Neural crest cell (in vitro differentiated cells): Measurements from ENCODE around the gene GPR82. TPM values are rescaled to one million over a fixed set of nuclear protein-coding genes. Genes with fewer than 3 reads are reported as not detected.
"Not testable (repeated sequence)": the region's sequence is repeated elsewhere in the genome, so short reads cannot be mapped to it uniquely, and the experiment has no call there.

Source experiments
- DNase-seq: peaks from one replicate; pipeline ENCODE4 v3.0.0; 2021; ENCODE audit warnings: low read depth, mixed read lengths, low spot score
- H3K27ac Mint-ChIP-seq: one replicate; pipeline ENCODE4 v1.8.0; 2021; ENCODE audit warnings: mild to moderate bottlenecking, mixed read lengths; ENCODE audit not compliant: unreplicated experiment
- H3K27me3 Mint-ChIP-seq: 2 replicates; pipeline ENCODE4 v1.8.0; 2021; ENCODE audit warnings: low read depth, mild to moderate bottlenecking, mixed read lengths
- H3K36me3 Mint-ChIP-seq: 2 replicates; pipeline ENCODE4 v1.8.0; 2021; ENCODE audit warnings: low read depth, mild to moderate bottlenecking, mixed read lengths
- H3K4me1 Mint-ChIP-seq: 2 replicates; pipeline ENCODE4 v1.8.0; 2021; ENCODE audit warnings: mixed read lengths
- H3K4me3 Mint-ChIP-seq: one replicate; pipeline ENCODE4 v1.8.0; 2021; ENCODE audit warnings: mild to moderate bottlenecking, mixed read lengths
- H3K9me3 Mint-ChIP-seq: 2 replicates; pipeline ENCODE4 v1.8.0; 2021; ENCODE audit warnings: mixed read lengths
- total RNA-seq: library from RNA; stranded (reverse); gene quantifications from 2 replicates; pipeline ENCODE4 v1.2.1, GENCODE V29; 2021
- TF ChIP-seq, protein P1 (sequence below): fragments of 200-600 bp; sonication (generic); conservative IDR thresholded peaks from 2 replicates; pipeline ENCODE4 v1.5.0; 2021; ENCODE audit warnings: antibody characterized with exemption, mild to moderate bottlenecking

The GPR82 gene
- total RNA-seq, 1 donor from 2014 or later, result not detected

DNA sequence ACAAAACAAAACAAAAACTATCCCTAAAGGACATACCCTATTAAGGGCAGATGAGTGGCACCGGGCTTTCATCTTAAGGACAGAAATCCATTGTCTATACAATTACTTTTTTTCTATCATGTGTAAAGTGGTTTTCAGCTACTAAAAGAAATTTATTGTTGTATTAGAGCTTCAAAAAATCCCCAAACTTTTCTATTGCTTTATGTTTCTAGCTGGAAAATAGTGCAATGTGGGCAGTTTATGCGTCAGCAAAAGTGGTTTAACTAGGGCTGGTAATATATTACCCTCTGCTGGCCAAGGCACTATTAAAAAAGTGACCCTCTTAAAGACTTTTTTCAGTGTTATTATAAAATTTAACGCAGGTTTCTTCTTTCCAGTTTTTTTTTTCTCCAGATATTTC, 15.5 kb upstream of the GPR82 start:
- no peak for DNase-seq
- H3K27me3 Mint-ChIP-seq, result no peaks in the 10 kb centered on the region
- no peak overlapping the region for H3K27ac Mint-ChIP-seq
- no peak overlapping the region for H3K4me3 Mint-ChIP-seq
- peaks cover 4% of the 10 kb centered on the region for H3K36me3 Mint-ChIP-seq
- H3K9me3 Mint-ChIP-seq, result no peaks in the 10 kb centered on the region
- peaks cover 12% of the 10 kb centered on the region for H3K4me1 Mint-ChIP-seq
- TF ChIP-seq, protein P1, sequence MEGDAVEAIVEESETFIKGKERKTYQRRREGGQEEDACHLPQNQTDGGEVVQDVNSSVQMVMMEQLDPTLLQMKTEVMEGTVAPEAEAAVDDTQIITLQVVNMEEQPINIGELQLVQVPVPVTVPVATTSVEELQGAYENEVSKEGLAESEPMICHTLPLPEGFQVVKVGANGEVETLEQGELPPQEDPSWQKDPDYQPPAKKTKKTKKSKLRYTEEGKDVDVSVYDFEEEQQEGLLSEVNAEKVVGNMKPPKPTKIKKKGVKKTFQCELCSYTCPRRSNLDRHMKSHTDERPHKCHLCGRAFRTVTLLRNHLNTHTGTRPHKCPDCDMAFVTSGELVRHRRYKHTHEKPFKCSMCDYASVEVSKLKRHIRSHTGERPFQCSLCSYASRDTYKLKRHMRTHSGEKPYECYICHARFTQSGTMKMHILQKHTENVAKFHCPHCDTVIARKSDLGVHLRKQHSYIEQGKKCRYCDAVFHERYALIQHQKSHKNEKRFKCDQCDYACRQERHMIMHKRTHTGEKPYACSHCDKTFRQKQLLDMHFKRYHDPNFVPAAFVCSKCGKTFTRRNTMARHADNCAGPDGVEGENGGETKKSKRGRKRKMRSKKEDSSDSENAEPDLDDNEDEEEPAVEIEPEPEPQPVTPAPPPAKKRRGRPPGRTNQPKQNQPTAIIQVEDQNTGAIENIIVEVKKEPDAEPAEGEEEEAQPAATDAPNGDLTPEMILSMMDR, result no peak

DNA sequence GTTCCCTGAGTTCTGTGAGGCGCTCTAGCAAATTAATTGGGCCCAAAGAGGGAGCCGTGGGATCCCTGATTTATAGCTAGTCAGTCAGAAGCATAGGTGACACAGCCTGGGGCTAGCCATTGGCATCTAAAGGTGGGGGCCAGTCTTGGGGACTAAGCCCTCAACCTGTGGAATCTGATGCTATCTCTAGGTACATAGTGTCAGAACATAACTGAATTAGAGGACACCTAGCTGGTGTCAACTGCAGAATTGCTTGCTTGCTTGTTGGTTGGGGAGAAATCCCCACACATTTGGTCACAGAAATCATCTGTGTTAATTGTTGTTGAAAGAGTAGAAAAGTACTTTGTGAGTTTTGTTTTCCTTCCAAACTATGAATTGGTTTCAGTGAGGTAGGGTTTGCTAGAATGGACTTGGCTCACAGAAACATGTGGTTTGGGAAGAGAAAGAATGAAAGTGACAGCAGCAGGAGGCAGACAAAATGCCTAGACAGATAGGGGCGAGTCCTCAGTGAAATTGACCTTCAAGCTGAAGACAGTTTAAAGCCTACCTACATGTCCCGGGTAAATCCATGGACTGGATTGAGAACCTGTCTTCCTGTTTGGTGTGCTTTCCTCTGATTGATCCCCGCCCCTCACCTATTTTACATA, 12.8 kb upstream of the GPR82 start:
- H3K36me3 Mint-ChIP-seq, result peaks cover 12% of the 10 kb centered on the region
- no peak for DNase-seq
- no peaks in the 10 kb centered on the region for H3K9me3 Mint-ChIP-seq
- no peak overlapping the region for H3K4me3 Mint-ChIP-seq
- TF ChIP-seq, protein P1, result no peak
- H3K4me1 Mint-ChIP-seq, result peaks cover 5% of the 10 kb centered on the region
- H3K27me3 Mint-ChIP-seq, result no peaks in the 10 kb centered on the region
- no peak overlapping the region for H3K27ac Mint-ChIP-seq

DNA sequence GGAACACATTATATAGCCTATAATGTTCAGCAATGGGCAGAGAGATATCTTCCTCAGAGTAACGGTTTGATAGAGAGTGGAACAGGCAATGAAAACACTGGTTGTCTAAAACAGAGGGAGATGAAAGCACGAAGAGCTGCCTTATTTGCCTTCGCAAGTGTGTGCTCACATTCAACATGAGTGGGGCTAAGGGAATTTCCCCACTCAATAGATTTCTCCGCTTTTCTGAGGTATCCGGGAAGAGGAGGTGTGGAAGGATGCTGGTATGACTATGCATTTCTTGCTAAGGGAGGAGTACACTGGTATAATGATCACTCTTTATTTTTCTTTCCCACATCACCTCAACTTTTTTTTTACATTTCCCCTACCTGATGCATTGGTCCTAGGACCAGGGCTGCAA, 7.8 kb upstream of the GPR82 start:
- TF ChIP-seq, protein P1, result no peak
- H3K27ac Mint-ChIP-seq, result no peak overlapping the region
- H3K4me1 Mint-ChIP-seq, result peaks cover 20% of the 10 kb centered on the region
- DNase-seq, result no peak
- H3K36me3 Mint-ChIP-seq, result peaks cover 41% of the 10 kb centered on the region
- H3K4me3 Mint-ChIP-seq, result no peak overlapping the region
- H3K27me3 Mint-ChIP-seq, result no peaks in the 10 kb centered on the region
- peaks cover 18% of the 10 kb centered on the region for H3K9me3 Mint-ChIP-seq

DNA sequence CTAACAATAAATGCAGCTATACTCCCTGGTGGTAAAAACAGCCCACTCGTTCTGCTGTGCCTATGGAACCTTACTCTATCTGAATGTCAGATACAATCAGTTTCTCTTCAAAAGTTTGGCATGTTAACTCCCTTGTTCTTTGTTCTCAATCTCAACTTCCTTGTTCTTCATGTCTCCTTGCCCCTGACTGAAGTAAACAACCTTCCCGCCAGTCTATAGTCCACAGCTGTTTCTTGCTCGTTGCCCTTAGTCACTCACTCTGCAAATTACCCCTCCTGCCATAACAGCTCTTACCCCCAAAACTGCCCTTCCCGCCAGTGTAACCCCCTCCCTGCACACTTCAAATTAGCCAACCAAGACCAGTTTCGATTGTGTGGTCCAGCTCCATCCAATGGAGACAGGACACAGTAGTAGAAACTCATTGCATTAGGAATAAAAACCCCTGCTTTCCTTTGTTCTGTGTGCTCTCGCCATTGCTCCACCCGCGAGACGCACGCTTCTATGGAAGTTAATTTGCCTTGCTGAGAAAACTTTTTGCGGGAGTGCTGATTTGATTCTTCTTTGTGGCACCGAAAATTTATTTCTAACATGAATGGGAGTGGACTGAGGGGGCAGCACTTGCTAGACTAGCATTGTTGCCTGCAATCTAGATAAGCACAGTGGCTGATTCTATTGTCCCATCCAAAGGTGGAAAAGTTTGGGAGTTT, 7.1 kb upstream of the GPR82 start:
- TF ChIP-seq, protein P1, result no peak
- Mint-ChIP-seq H3K9me3 (peaks cover 18% of the 10 kb centered on the region), H3K36me3 (peaks cover 41% of the 10 kb centered on the region), H3K4me1 (peaks cover 20% of the 10 kb centered on the region), H3K4me3 (no peak overlapping the region), H3K27me3 (no peaks in the 10 kb centered on the region), H3K27ac (no peak overlapping the region)
- no peak for DNase-seq

DNA sequence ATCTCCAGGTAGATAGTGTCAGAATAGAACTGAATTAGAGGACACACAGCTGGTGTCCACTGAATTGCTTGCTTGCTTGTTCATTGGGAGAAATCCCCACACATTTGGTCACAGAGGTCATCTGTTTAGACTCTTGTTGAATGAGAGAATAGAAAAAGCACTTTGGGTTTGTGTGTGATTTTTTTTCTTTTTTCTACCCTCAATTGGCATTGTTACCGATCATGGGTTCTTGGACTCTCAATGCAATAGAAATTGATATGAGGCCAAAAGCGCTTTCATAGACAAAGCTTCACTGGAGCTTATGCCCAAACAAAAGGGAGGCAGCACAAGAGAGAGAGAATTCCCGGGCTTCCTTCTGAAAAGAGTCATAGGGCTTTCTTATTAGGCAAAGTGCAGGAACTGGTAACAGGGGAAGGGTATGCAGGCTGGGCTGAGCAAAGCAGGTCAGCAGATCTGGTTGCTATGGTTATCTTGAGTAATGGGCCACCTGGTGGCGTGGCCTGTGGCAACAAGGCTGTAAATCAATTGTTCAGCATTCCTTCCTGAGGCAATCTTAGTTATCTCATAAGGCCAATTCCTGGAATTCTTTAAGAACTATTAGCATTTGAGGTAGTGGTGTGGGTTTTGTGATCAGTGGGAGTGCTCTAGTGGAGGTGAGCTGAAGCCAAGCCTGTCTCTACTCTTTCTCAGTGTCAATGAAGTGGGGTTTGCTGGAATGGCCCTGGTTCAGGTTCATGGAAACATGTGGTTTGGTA, 5.3 kb upstream of the GPR82 start:
- H3K4me1 Mint-ChIP-seq, result peaks cover 20% of the 10 kb centered on the region
- TF ChIP-seq, protein P1, result no peak
- peaks cover 42% of the 10 kb centered on the region for H3K36me3 Mint-ChIP-seq
- peak overlapping the region; percentile 27 for H3K27ac Mint-ChIP-seq
- no peaks in the 10 kb centered on the region for H3K27me3 Mint-ChIP-seq
- H3K4me3 Mint-ChIP-seq, result no peak overlapping the region
- no peak for DNase-seq
- H3K9me3 Mint-ChIP-seq, result peaks cover 18% of the 10 kb centered on the region

DNA sequence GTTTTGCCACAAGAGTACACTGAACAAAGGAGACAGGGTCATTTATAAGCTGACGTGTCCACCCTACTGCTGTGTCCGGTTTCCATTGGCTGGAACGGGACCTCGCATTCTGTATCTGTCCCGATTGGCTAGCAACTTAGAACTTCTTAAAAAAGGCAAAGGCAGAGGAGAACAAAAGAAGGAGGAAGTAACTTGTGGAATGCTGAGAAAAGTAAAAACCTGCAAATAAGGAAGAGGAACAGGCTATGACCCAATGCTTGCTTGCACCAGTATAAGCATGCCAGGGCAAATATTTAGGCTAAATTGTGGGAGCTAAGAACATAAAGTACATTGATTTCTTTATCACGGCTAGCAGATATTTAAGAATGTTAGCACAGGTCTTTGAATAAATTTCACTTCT, 4.4 kb upstream of the GPR82 start:
- H3K27me3 Mint-ChIP-seq, DNase-seq, H3K27ac Mint-ChIP-seq, H3K4me3 Mint-ChIP-seq: not testable (repeated sequence)
- Mint-ChIP-seq H3K36me3 (peaks cover 37% of the 10 kb centered on the region), H3K9me3 (peaks cover 18% of the 10 kb centered on the region), H3K4me1 (peaks cover 20% of the 10 kb centered on the region)
